Skeletal muscle satellite cell (primary cell): ENCODE data around the gene VGLL4.

Experiments used
- H3K27me3 ChIP-seq: 2 replicates; pipeline ENCODE4 v1.7.0; 2013; ENCODE audit warnings: low read length; ENCODE audit not compliant: control insufficient read depth, insufficient read depth
- H3K36me3 ChIP-seq: 2 replicates; pipeline ENCODE4 v1.7.0; 2013; ENCODE audit warnings: mild to moderate bottlenecking, control low read depth, low read length; ENCODE audit not compliant: insufficient read depth
- H3K4me1 ChIP-seq: 2 replicates; pipeline ENCODE4 v1.7.0; 2013; ENCODE audit warnings: low read length; ENCODE audit not compliant: control insufficient read depth, insufficient read depth
- H3K4me2 ChIP-seq: 2 replicates; pipeline ENCODE4 v1.7.0; 2013; ENCODE audit warnings: mild to moderate bottlenecking, low read length
- H3K4me3 ChIP-seq: 2 replicates; pipeline ENCODE4 v1.7.0; 2013; ENCODE audit warnings: low read length
- H3K9ac ChIP-seq: 2 replicates; pipeline ENCODE4 v1.7.0; 2013; ENCODE audit warnings: mild to moderate bottlenecking, low read depth, low read length, moderate library complexity
- H3K9me3 ChIP-seq: replicated peaks from 2 replicates; pipeline ENCODE4 v1.7.0; 2013; ENCODE audit warnings: mild to moderate bottlenecking, control low read depth, low read length

The VGLL4 gene

GRCh38 chr3:11625376-11626083 lies 18.2 kb downstream of the VGLL4 start:
- H3K4me3 ChIP-seq = no peak overlapping the region
- H3K9ac ChIP-seq = no peak overlapping the region
- H3K4me1 ChIP-seq = peaks cover 20% of the 10 kb centered on the region

GRCh38 chr3:11624704-11625375 lies 18.9 kb downstream of the VGLL4 start:
- no peak overlapping the region for H3K4me3 ChIP-seq
- H3K36me3 ChIP-seq = no peaks in the 10 kb centered on the region
- no peaks in the 10 kb centered on the region for H3K9me3 ChIP-seq
- H3K4me2 ChIP-seq = no peak overlapping the region
- H3K4me1 ChIP-seq = peaks cover 16% of the 10 kb centered on the region
- H3K27me3 ChIP-seq = no peaks in the 10 kb centered on the region
- H3K9ac ChIP-seq = no peak overlapping the region

More at GRCh38 chr3:11625376-11626083, 18.2 kb downstream of the VGLL4 start:
- no peaks in the 10 kb centered on the region for H3K27me3 ChIP-seq
- H3K4me2 ChIP-seq = no peak overlapping the region
- no peaks in the 10 kb centered on the region for H3K36me3 ChIP-seq
- H3K9me3 ChIP-seq = no peaks in the 10 kb centered on the region

GRCh38 chr3:11624161-11624560 lies 19.6 kb downstream of the VGLL4 start:
- peaks cover 9% of the 10 kb centered on the region for H3K4me1 ChIP-seq
- no peaks in the 10 kb centered on the region for H3K9me3 ChIP-seq
- H3K9ac ChIP-seq = no peak overlapping the region
- no peak overlapping the region for H3K4me3 ChIP-seq
- H3K4me2 ChIP-seq = no peak overlapping the region
- no peaks in the 10 kb centered on the region for H3K36me3 ChIP-seq
- no peaks in the 10 kb centered on the region for H3K27me3 ChIP-seq

- H3K4me2 ChIP-seq = no peak overlapping the region
- no peaks in the 10 kb centered on the region for H3K36me3 ChIP-seq
- no peak overlapping the region for H3K4me3 ChIP-seq
- H3K9me3 ChIP-seq = no peaks in the 10 kb centered on the region
- H3K4me1 ChIP-seq = peaks cover 9% of the 10 kb centered on the region
- H3K9ac ChIP-seq = no peak overlapping the region
- H3K27me3 ChIP-seq = no peaks in the 10 kb centered on the region
These were observed 20.8 kb downstream of the VGLL4 start for GRCh38 chr3:11622586-11623550.

- Histone ChIP-seq H3K9ac (no peak overlapping the region), H3K4me2 (no peak overlapping the region), H3K36me3 (no peaks in the 10 kb centered on the region), H3K4me1 (peaks cover 7% of the 10 kb centered on the region), H3K4me3 (no peak overlapping the region), H3K27me3 (no peaks in the 10 kb centered on the region), H3K9me3 (no peaks in the 10 kb centered on the region)
These were observed 22.6 kb downstream of the VGLL4 start for GRCh38 chr3:11621077-11621476.

GRCh38 chr3:11619946-11620652 lies 23.6 kb downstream of the VGLL4 start:
- H3K4me1 ChIP-seq = peaks cover 4% of the 10 kb centered on the region
- H3K4me3 ChIP-seq = no peak overlapping the region
- no peak overlapping the region for H3K4me2 ChIP-seq
- H3K36me3 ChIP-seq = no peaks in the 10 kb centered on the region
- H3K27me3 ChIP-seq = no peaks in the 10 kb centered on the region
- no peak overlapping the region for H3K9ac ChIP-seq
- no peaks in the 10 kb centered on the region for H3K9me3 ChIP-seq

GRCh38 chr3:11619461-11619860 lies 24.3 kb downstream of the VGLL4 start:
- no peak overlapping the region for H3K4me2 ChIP-seq

GRCh38 chr3:11618904-11619303 lies 24.8 kb downstream of the VGLL4 start:
- no peaks in the 10 kb centered on the region for H3K27me3 ChIP-seq
- H3K36me3 ChIP-seq = no peaks in the 10 kb centered on the region
- H3K4me2 ChIP-seq = no peak overlapping the region
- peaks cover 13% of the 10 kb centered on the region for H3K4me1 ChIP-seq
- H3K9ac ChIP-seq = no peak overlapping the region
- no peaks in the 10 kb centered on the region for H3K9me3 ChIP-seq
- H3K4me3 ChIP-seq = no peak overlapping the region

More at GRCh38 chr3:11619461-11619860, 24.3 kb downstream of the VGLL4 start:
- Histone ChIP-seq H3K9me3 (no peaks in the 10 kb centered on the region), H3K9ac (no peak overlapping the region), H3K4me3 (no peak overlapping the region), H3K4me1 (peaks cover 7% of the 10 kb centered on the region), H3K36me3 (no peaks in the 10 kb centered on the region), H3K27me3 (no peaks in the 10 kb centered on the region)

GRCh38 chr3:11616551-11616950 lies 27.2 kb downstream of the VGLL4 start:
- H3K9ac ChIP-seq = no peak overlapping the region
- no peaks in the 10 kb centered on the region for H3K36me3 ChIP-seq
- no peaks in the 10 kb centered on the region for H3K27me3 ChIP-seq
- peaks cover 29% of the 10 kb centered on the region for H3K4me1 ChIP-seq
- no peaks in the 10 kb centered on the region for H3K9me3 ChIP-seq
- H3K4me2 ChIP-seq = no peak overlapping the region
- H3K4me3 ChIP-seq = no peak overlapping the region

GRCh38 chr3:11613851-11614487 lies 29.7 kb downstream of the VGLL4 start:
- Histone ChIP-seq H3K27me3 (no peaks in the 10 kb centered on the region), H3K9ac (no peak overlapping the region)

More at GRCh38 chr3:11613851-11614487, 29.7 kb downstream of the VGLL4 start:
- no peaks in the 10 kb centered on the region for H3K9me3 ChIP-seq
- H3K4me1 ChIP-seq = peaks cover 55% of the 10 kb centered on the region
- no peaks in the 10 kb centered on the region for H3K36me3 ChIP-seq
- no peak overlapping the region for H3K4me3 ChIP-seq
- H3K4me2 ChIP-seq = peak overlapping the region; percentile 1
